Fibroblast of skin of abdomen (primary cell): ENCODE results near the gene PPT1.

Experiments used
- DNase-seq: peaks from one replicate; pipeline ENCODE4 v3.0.0-alpha.2; 2013

Gene PPT1

GRCh38 chr1:40027647-40028046, 69.4 kb downstream of the PPT1 start:
- no peak for DNase-seq

GRCh38 chr1:40024671-40025070, 72.4 kb downstream of the PPT1 start:
- no peak for DNase-seq

GRCh38 chr1:40023379-40023944, 73.6 kb downstream of the PPT1 start:
- no peak for DNase-seq
